ENCODE data around the gene LRRC8B. TPM values are rescaled to one million over a fixed set of nuclear protein-coding genes. Genes with fewer than 3 reads are reported as not detected.
"Not testable (repeated sequence)": the region's sequence is repeated elsewhere in the genome, so short reads cannot be mapped to it uniquely, and the experiment has no call there.

The LRRC8B gene
- total and polyA plus RNA-seq, 2 donors (not counting 1 experiment from before 2014, with no cell fraction given) = 0.83 to 2.8 TPM

DNA sequence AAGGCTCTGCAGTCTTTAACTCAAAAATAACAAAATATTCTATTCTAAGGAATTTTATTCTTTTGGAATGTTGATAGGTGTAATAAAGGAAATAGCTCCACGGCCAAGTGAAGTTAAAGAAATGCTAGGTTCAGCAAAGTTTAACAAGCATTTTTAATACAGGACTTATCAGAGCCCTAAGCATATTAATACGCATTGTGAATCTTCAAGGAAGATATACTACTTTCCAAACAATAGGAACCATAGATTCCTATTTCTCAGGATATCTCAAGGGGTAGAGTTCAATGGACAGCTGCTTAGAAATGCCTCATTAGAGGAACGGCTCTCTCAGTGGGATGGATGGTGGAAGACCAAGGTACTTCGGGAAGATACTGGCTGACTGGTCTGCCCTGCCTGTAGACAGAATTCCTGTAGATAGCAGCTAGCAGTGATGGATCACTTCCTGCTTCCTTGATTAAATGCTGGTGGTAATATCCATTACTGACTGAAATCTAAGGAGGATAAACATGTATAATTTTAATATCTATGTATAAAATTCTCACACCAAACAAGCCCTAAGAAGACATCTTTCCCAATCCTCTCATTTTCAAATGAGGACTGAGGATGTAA, 100.2 kb downstream of the LRRC8B start:
- no peaks in the 10 kb centered on the region for H4K20me1 ChIP-seq (ENCODE audit: control insufficient read depth, extremely low read depth, insufficient read depth, low read length)
- no peak overlapping the region for H3K4me3 ChIP-seq (replicated peaks in 1 of 4; ENCODE audit: control extremely low read depth in 1 of 4, insufficient read depth in 1 of 4, low read depth in 3 of 4, low read length in 4 of 4)
- H3K36me3 ChIP-seq (ENCODE audit: control insufficient read depth, insufficient read depth, low read length) = no peaks in the 10 kb centered on the region
- H3K9ac ChIP-seq (ENCODE audit: insufficient read depth, low read length) = no peak overlapping the region
- H3K27me3 ChIP-seq (ENCODE audit: control insufficient read depth, insufficient read depth, low read length) = no peaks in the 10 kb centered on the region
- no peak overlapping the region for H2AFZ ChIP-seq (ENCODE audit: low read length)
- H3K4me2 ChIP-seq (ENCODE audit: extremely low read depth, insufficient read depth, low read length) = no peak overlapping the region
- H3K4me1 ChIP-seq (ENCODE audit: control insufficient read depth, extremely low read depth, insufficient read depth, low read length) = no peaks in the 10 kb centered on the region
- H3K79me2 ChIP-seq (ENCODE audit: control insufficient read depth, insufficient read depth, low read length) = no peaks in the 10 kb centered on the region
- no peaks in the 10 kb centered on the region for H3K9me3 ChIP-seq (ENCODE audit: control insufficient read depth, insufficient read depth, low read depth, low read length)
- no peak for DNase-seq (ENCODE audit: low read depth in 2 of 2)
- H3K27ac ChIP-seq (ENCODE audit: insufficient read depth, low read length) = no peak overlapping the region
- TF ChIP-seq EZH2 (IDR thresholded peaks at IDR 0.05; ENCODE audit: low read length, missing control alignments) = no peak
- TF ChIP-seq, protein P1, sequence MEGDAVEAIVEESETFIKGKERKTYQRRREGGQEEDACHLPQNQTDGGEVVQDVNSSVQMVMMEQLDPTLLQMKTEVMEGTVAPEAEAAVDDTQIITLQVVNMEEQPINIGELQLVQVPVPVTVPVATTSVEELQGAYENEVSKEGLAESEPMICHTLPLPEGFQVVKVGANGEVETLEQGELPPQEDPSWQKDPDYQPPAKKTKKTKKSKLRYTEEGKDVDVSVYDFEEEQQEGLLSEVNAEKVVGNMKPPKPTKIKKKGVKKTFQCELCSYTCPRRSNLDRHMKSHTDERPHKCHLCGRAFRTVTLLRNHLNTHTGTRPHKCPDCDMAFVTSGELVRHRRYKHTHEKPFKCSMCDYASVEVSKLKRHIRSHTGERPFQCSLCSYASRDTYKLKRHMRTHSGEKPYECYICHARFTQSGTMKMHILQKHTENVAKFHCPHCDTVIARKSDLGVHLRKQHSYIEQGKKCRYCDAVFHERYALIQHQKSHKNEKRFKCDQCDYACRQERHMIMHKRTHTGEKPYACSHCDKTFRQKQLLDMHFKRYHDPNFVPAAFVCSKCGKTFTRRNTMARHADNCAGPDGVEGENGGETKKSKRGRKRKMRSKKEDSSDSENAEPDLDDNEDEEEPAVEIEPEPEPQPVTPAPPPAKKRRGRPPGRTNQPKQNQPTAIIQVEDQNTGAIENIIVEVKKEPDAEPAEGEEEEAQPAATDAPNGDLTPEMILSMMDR (conservative IDR thresholded peaks at IDR 0.05 in 1 of 2, IDR thresholded peaks at IDR 0.05 in 1 of 2; ENCODE audit: low read depth in 1 of 2, low read length in 2 of 2) = no peak

DNA sequence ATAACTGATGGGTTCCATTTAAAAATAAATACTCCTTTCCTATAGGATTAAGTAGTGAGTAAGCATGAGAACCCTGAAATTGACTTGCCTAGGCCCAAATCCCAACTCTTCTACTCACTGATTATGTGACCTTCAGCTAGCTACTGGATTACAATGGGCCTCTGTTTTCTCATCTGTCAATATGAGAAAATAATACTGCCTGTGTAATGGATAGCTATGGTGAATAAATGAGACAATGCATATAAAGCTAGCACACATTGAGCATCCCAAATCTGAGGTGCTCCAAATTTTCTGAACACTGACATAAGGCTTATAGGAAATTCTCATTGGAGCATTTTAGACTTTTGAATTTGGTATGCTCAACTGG, 103.0 kb downstream of the LRRC8B start:
- Histone ChIP-seq H2AFZ (ENCODE audit: low read length) (no peak overlapping the region), H3K27me3 (ENCODE audit: control insufficient read depth, insufficient read depth, low read length) (no peaks in the 10 kb centered on the region), H3K4me2 (ENCODE audit: extremely low read depth, insufficient read depth, low read length) (no peak overlapping the region), H3K4me1 (ENCODE audit: control insufficient read depth, extremely low read depth, insufficient read depth, low read length) (no peaks in the 10 kb centered on the region), H3K27ac (ENCODE audit: insufficient read depth, low read length) (no peak overlapping the region), H3K9me3 (ENCODE audit: control insufficient read depth, insufficient read depth, low read depth, low read length) (no peaks in the 10 kb centered on the region), H3K36me3 (ENCODE audit: control insufficient read depth, insufficient read depth, low read length) (no peaks in the 10 kb centered on the region), H3K79me2 (ENCODE audit: control insufficient read depth, insufficient read depth, low read length) (no peaks in the 10 kb centered on the region), H4K20me1 (ENCODE audit: control insufficient read depth, extremely low read depth, insufficient read depth, low read length) (no peaks in the 10 kb centered on the region), H3K9ac (ENCODE audit: insufficient read depth, low read length) (no peak overlapping the region), H3K4me3 (replicated peaks in 1 of 4; ENCODE audit: control extremely low read depth in 1 of 4, insufficient read depth in 1 of 4, low read depth in 3 of 4, low read length in 4 of 4) (no peak overlapping the region)
- TF ChIP-seq, protein P1 (conservative IDR thresholded peaks at IDR 0.05 in 1 of 2, IDR thresholded peaks at IDR 0.05 in 1 of 2; ENCODE audit: low read depth in 1 of 2, low read length in 2 of 2) = no peak
- TF ChIP-seq EZH2 (IDR thresholded peaks at IDR 0.05; ENCODE audit: low read length, missing control alignments) = no peak
- no peak for DNase-seq (ENCODE audit: low read depth in 2 of 2)

DNA sequence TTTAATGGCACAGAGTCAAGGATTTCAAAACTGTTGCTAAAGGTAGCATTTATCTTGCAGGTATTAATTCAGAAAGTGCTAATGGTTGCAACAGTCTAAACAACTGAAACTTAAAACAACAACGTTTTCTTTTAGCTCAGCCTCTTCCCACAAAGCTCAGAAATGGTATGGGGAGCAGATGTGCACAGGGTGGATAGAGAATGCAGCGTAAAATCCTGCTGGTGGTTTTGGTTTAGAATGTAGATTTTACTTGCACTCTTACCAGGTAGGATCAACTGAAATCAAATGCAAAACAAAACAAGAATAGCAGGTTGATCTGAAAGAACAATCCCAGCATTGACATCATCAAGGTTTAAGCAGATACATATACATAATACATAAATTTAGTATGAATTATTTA, 104.5 kb downstream of the LRRC8B start:
- no peaks in the 10 kb centered on the region for H3K36me3 ChIP-seq (ENCODE audit: control insufficient read depth, insufficient read depth, low read length)
- no peaks in the 10 kb centered on the region for H3K9me3 ChIP-seq (ENCODE audit: control insufficient read depth, insufficient read depth, low read depth, low read length)
- no peak overlapping the region for H3K9ac ChIP-seq (ENCODE audit: insufficient read depth, low read length)
- H3K4me2 ChIP-seq (ENCODE audit: extremely low read depth, insufficient read depth, low read length) = no peak overlapping the region
- TF ChIP-seq, protein P1 (conservative IDR thresholded peaks at IDR 0.05 in 1 of 2, IDR thresholded peaks at IDR 0.05 in 1 of 2; ENCODE audit: low read depth in 1 of 2, low read length in 2 of 2) = no peak
- no peak for TF ChIP-seq EZH2 (IDR thresholded peaks at IDR 0.05; ENCODE audit: low read length, missing control alignments)
- peaks cover 12% of the 10 kb centered on the region for H3K79me2 ChIP-seq (ENCODE audit: control insufficient read depth, insufficient read depth, low read length)
- H3K27me3 ChIP-seq (ENCODE audit: control insufficient read depth, insufficient read depth, low read length) = no peaks in the 10 kb centered on the region
- H2AFZ ChIP-seq (ENCODE audit: low read length) = no peak overlapping the region
- H3K4me3 ChIP-seq (replicated peaks in 1 of 4; ENCODE audit: control extremely low read depth in 1 of 4, insufficient read depth in 1 of 4, low read depth in 3 of 4, low read length in 4 of 4) = no peak overlapping the region
- no peaks in the 10 kb centered on the region for H3K4me1 ChIP-seq (ENCODE audit: control insufficient read depth, extremely low read depth, insufficient read depth, low read length)
- H3K27ac ChIP-seq (ENCODE audit: insufficient read depth, low read length) = no peak overlapping the region
- no peaks in the 10 kb centered on the region for H4K20me1 ChIP-seq (ENCODE audit: control insufficient read depth, extremely low read depth, insufficient read depth, low read length)
- DNase-seq (ENCODE audit: low read depth in 2 of 2) = no peak

DNA sequence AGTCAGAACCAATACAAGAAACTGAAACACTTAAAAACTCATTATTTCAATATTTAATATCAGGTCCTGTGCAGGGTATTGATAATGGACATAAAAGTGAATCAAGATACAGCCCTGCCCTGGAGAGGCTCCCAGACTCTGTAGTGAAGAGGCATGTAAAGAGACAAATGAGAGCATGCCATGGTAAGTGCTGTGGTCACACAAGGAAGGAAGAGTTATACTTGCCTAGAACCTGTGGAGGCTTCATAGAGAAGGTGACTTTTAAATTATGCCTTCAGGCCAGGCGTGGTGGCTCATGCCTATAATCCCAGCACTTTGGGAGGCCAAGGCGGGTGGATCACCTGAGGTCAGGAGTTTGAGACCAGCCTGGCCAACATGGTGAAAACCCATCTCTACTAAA, 105.0 kb downstream of the LRRC8B start:
- not testable (repeated sequence) for H3K4me2 ChIP-seq (ENCODE audit: extremely low read depth, insufficient read depth, low read length); H3K36me3 ChIP-seq (ENCODE audit: control insufficient read depth, insufficient read depth, low read length); H4K20me1 ChIP-seq (ENCODE audit: control insufficient read depth, extremely low read depth, insufficient read depth, low read length); H2AFZ ChIP-seq (ENCODE audit: low read length); H3K4me1 ChIP-seq (ENCODE audit: control insufficient read depth, extremely low read depth, insufficient read depth, low read length); H3K27ac ChIP-seq (ENCODE audit: insufficient read depth, low read length); H3K27me3 ChIP-seq (ENCODE audit: control insufficient read depth, insufficient read depth, low read length); DNase-seq (ENCODE audit: low read depth in 2 of 2); H3K4me3 ChIP-seq (replicated peaks in 1 of 4; ENCODE audit: control extremely low read depth in 1 of 4, insufficient read depth in 1 of 4, low read depth in 3 of 4, low read length in 4 of 4); H3K9ac ChIP-seq (ENCODE audit: insufficient read depth, low read length); H3K9me3 ChIP-seq (ENCODE audit: control insufficient read depth, insufficient read depth, low read depth, low read length)
- H3K79me2 ChIP-seq (ENCODE audit: control insufficient read depth, insufficient read depth, low read length) = peaks cover 16% of the 10 kb centered on the region

Measured in fibroblast of lung (primary cell).